Measurements from ENCODE around the gene MRPS25.

Gene MRPS25

DNA sequence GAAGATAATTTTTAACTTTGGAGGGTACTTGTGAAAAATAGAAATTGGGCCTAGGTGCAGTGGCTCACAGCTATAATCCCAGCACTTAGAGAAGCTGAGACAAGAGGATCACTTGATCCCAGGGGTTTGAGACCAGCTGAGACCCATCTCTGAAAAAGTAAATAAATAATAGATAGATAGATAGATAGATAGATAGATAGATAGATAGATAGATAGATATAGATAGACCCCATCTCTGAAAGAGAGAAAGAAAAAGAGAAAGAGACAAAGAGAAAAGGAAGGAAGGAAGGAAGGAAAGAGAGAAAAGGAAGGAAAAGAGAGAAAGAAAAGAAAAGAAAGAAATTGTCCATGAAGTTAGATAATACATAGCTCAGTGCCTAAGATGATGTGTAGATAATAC lies 35.5 kb downstream of the MRPS25 start:
- no peak for DNase-seq (ENCODE audit: low read depth)
- no peak overlapping the region for H3K4me3 ChIP-seq (ENCODE audit: low read depth, low read length)
- no peak for TF ChIP-seq MYC (IDR thresholded peaks at IDR 0.05; ENCODE audit: low read depth, low read length)
- no peak for TF ChIP-seq POLR2A (IDR thresholded peaks at IDR 0.05; ENCODE audit: extremely low read depth, insufficient read length)
- TF ChIP-seq, protein P1, sequence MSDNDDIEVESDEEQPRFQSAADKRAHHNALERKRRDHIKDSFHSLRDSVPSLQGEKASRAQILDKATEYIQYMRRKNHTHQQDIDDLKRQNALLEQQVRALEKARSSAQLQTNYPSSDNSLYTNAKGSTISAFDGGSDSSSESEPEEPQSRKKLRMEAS (IDR thresholded peaks at IDR 0.05; ENCODE audit: low read depth, low read length) = no peak
- TF ChIP-seq, protein P2, sequence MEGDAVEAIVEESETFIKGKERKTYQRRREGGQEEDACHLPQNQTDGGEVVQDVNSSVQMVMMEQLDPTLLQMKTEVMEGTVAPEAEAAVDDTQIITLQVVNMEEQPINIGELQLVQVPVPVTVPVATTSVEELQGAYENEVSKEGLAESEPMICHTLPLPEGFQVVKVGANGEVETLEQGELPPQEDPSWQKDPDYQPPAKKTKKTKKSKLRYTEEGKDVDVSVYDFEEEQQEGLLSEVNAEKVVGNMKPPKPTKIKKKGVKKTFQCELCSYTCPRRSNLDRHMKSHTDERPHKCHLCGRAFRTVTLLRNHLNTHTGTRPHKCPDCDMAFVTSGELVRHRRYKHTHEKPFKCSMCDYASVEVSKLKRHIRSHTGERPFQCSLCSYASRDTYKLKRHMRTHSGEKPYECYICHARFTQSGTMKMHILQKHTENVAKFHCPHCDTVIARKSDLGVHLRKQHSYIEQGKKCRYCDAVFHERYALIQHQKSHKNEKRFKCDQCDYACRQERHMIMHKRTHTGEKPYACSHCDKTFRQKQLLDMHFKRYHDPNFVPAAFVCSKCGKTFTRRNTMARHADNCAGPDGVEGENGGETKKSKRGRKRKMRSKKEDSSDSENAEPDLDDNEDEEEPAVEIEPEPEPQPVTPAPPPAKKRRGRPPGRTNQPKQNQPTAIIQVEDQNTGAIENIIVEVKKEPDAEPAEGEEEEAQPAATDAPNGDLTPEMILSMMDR (IDR thresholded peaks at IDR 0.05; ENCODE audit: low read depth, low read length) = no peak

GRCh38 chr3:15023719-15024118 lies 41.4 kb downstream of the MRPS25 start:
- no peak overlapping the region for H3K4me3 ChIP-seq (ENCODE audit: low read depth, low read length)
- DNase-seq (ENCODE audit: low read depth) = no peak
- TF ChIP-seq, protein P2 (IDR thresholded peaks at IDR 0.05; ENCODE audit: low read depth, low read length) = no peak
- TF ChIP-seq, protein P1 (IDR thresholded peaks at IDR 0.05; ENCODE audit: low read depth, low read length) = no peak
- TF ChIP-seq POLR2A (IDR thresholded peaks at IDR 0.05; ENCODE audit: extremely low read depth, insufficient read length) (no peak), MYC (IDR thresholded peaks at IDR 0.05; ENCODE audit: low read depth, low read length) (no peak)

- no peak for DNase-seq (ENCODE audit: low read depth)
- no peak overlapping the region for H3K4me3 ChIP-seq (ENCODE audit: low read depth, low read length)
- TF ChIP-seq POLR2A (IDR thresholded peaks at IDR 0.05; ENCODE audit: extremely low read depth, insufficient read length) = no peak
- TF ChIP-seq, protein P2 (IDR thresholded peaks at IDR 0.05; ENCODE audit: low read depth, low read length) = no peak
- TF ChIP-seq MYC (IDR thresholded peaks at IDR 0.05; ENCODE audit: low read depth, low read length) = no peak
- TF ChIP-seq, protein P1 (IDR thresholded peaks at IDR 0.05; ENCODE audit: low read depth, low read length) = no peak
These were observed 41.9 kb downstream of the MRPS25 start for GRCh38 chr3:15023249-15023648.

DNA sequence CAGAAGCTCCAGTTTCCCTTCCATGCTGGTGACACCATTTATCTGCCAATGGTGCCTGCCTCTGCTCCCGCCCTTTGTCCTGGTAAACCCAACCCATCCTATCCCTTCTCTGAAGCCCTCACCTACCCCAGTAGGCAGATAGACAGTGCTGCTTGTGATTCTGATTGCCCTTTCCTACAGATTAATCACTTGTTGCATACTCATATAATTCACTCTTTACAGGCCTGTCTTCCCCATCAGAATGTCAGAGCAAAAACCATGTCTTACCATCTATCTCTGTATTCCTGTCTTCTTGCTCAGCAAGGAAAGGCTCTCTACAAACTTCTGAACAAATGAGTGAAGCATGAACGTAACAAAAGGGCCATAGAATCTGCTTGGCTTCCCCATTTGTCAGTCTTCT lies 47.9 kb downstream of the MRPS25 start:
- no peak overlapping the region for H3K4me3 ChIP-seq (ENCODE audit: low read depth, low read length)
- no peak for TF ChIP-seq MYC (IDR thresholded peaks at IDR 0.05; ENCODE audit: low read depth, low read length)
- TF ChIP-seq, protein P2 (IDR thresholded peaks at IDR 0.05; ENCODE audit: low read depth, low read length) = no peak
- no peak for TF ChIP-seq POLR2A (IDR thresholded peaks at IDR 0.05; ENCODE audit: extremely low read depth, insufficient read length)
- TF ChIP-seq, protein P1 (IDR thresholded peaks at IDR 0.05; ENCODE audit: low read depth, low read length) = no peak
- no peak for DNase-seq (ENCODE audit: low read depth)

DNA sequence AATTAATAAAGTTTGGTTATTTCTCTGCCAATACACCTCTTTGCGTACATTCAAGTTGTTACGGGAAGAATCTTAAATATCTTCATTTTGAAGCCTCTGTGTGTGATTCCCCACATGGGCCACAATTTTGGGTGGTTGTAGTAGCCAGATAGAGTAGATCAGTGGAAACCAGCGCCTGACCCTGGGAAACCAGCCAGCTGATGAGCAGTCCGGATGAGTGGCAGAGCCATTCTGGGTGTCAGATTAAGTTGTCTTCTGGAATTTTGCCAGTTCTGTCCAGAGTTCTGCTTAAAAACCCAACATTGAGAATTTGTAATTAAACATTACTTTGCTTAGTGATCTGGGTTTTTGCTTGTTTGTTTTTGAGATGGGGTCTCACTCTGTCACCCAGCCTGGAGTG lies 49.7 kb downstream of the MRPS25 start:
- TF ChIP-seq, protein P2 (IDR thresholded peaks at IDR 0.05; ENCODE audit: low read depth, low read length) = no peak
- TF ChIP-seq MYC (IDR thresholded peaks at IDR 0.05; ENCODE audit: low read depth, low read length) (no peak), POLR2A (IDR thresholded peaks at IDR 0.05; ENCODE audit: extremely low read depth, insufficient read length) (no peak)
- TF ChIP-seq, protein P1 (IDR thresholded peaks at IDR 0.05; ENCODE audit: low read depth, low read length) = no peak
- no peak for DNase-seq (ENCODE audit: low read depth)
- no peak overlapping the region for H3K4me3 ChIP-seq (ENCODE audit: low read depth, low read length)

Measured in NB4 (cell line).